CD4-positive, alpha-beta T cell treated with Interleukin-15 for 1 hour (primary cell): ENCODE data around the gene ADAMTSL4.
"Not testable (repeated sequence)": the region's sequence is repeated elsewhere in the genome, so short reads cannot be mapped to it uniquely, and the experiment has no call there.

ENCODE experiments used
- DNase-seq: peaks from one replicate; pipeline ENCODE4 v3.0.0-alpha.2; 2020

Gene ADAMTSL4

GRCh38 chr1:150596095-150596892, 47.1 kb downstream of the ADAMTSL4 start:
- DNase-seq: no peak

GRCh38 chr1:150596976-150597375, 47.8 kb downstream of the ADAMTSL4 start:
- no peak for DNase-seq

- DNase-seq: not testable (repeated sequence)
Observed at GRCh38 chr1:150598346-150598745, 49.1 kb downstream of the ADAMTSL4 start.

GRCh38 chr1:150601540-150601939, 52.3 kb downstream of the ADAMTSL4 start:
- DNase-seq: no peak

GRCh38 chr1:150602372-150602771, 53.2 kb downstream of the ADAMTSL4 start:
- DNase-seq: not testable (repeated sequence)

GRCh38 chr1:150603711-150604110, 54.5 kb downstream of the ADAMTSL4 start:
- DNase-seq: no peak

GRCh38 chr1:150604226-150604588, 55.0 kb downstream of the ADAMTSL4 start:
- no peak for DNase-seq

GRCh38 chr1:150605451-150605731, 56.2 kb downstream of the ADAMTSL4 start:
- not testable (repeated sequence) for DNase-seq

- no peak for DNase-seq
Observed at GRCh38 chr1:150606463-150607142, 57.4 kb downstream of the ADAMTSL4 start.

GRCh38 chr1:150609732-150610131, 60.5 kb downstream of the ADAMTSL4 start:
- DNase-seq: no peak
